GM18520 (cell line): ENCODE measurements around the gene MFSD6.

Experiments
- ATAC-seq: cut with Tn5 transposase; IDR thresholded peaks from one replicate; pipeline ENCODE4 v1.9.1; 2021; ENCODE audit not compliant: unreplicated experiment

The MFSD6 gene

GRCh38 chr2:190528521-190529001 is 120.4 kb downstream of the MFSD6 start:
- ATAC-seq, result no peak

DNA sequence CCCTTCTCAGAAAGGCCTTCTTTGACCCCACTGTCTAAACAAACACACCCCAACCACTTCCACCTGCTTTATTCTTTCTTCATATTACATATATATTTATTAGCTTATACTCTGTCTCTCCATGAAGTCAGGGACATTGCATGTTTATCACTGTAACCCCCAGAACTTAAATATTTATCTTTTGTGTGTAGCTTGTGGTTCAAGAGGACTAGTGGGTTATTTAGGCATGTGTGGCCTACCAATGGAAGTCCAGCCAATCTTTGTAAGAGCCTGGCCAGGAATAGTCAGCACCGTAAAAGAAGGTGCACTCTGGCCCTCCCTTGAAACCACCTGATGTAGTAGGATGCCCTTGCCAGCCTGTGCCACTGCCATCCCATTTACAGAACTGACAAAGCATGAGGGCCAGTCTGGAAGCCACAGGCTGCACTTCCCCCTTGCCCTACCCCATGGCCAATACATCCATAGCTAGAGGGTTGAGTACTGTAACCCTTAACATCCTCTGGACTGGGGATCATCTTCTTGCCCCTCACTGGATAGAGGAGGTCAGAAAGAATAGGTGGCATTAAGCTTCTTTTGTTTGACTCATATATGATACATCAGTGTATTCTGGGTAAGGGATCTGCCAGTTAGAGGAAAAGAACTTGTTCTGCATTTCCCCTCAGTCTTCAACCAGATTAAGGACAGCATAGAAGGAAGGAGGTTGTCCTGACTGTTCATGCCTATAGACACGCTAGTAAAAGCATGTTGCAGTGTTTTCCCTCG is 121.5 kb downstream of the MFSD6 start:
- no peak for ATAC-seq

DNA sequence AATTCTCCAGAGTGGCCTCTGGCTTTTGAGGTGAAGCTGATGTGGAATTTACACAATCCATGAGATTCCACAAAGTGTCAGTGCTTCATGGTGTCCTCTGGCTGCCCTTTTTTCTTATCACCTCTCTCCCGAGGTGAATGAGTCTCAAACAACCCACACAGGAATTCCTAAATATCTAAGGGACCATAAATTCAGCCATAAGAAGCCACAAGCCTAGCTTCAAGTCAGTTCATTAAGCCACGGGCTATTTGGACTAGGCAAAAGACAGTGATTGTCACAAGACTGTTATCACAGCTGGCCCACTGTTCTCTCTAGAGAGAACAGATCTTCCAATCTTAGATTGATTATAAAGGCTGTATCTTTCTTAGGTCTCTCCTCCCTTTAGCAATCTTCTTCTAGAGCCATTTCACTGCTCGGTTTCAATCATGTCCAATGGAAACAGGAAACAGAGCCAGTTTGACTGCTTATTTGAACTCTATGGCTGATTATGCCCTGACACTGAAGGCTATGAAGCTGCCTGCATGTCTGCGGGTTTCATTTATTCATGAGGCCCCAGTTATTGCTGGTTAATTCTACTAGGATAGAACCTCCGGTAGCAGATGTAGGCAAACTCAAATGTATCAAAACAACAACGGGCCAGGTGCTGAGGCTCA is 122.2 kb downstream of the MFSD6 start:
- ATAC-seq, result no peak

DNA sequence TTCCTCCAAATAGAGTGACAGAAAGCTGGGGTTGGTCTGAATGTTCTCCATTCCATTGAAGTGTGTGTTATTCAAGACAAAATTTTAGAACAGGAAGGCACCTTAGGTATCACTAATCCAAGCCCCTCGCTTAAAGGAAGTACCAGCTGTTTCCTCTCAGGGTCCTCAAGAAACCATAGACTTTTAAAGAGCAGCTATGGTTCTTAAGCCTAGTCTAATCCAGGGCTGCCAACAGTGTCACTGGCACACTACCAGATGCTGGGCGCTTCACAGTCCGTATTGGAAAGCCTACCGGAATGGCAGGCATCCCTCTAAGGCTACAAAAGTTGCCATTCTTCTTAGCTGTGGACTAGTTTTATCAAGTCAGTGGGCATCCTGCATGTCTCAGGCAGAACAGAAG is 124.4 kb downstream of the MFSD6 start:
- no peak for ATAC-seq

GRCh38 chr2:190533175-190533967 is 125.2 kb downstream of the MFSD6 start:
- ATAC-seq, result no peak

GRCh38 chr2:190533968-190534309 is 125.8 kb downstream of the MFSD6 start:
- peak; percentile 15 for ATAC-seq

DNA sequence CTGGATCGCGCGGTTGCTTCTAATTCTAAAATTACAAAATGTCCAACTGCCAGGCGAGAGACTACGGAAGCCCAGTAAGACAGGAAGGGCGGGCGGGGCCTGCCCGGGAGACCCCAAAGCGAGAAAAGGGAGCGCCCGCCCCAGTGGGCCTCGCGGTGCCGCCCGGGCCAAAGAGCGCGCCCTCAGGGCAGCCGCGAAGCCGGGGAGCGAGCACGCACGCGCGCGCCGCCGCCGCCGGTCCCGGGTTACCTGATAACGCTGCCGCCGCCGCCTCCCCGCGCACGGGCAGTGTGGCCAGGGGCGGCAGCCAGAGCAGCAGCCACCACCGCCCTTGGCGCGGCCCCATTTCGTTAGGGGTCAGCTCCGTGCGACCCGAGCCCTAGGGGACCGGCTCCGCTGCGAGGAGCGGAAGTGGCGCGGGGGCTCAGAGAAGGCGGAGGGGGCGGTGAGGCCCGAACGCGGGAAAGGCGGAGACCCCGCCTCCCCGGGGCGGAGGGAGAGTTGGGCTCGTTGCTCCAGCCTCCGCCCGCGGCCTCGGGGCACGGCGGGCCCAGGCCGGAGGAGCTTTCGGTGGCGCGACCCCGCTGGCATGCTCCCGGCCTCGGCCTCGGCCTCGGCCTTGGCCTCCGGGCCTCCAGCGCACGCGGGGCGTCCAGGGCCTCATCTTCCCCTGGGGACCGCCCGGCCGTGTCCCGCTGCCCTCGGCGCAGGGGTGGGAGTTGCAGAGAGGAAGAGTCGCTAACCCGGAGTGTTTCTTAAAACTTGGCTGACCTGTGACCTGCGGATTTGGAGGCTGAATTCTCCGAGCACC is 126.4 kb downstream of the MFSD6 start, which contains the start of gene NEMP2:
NEMP2 (minus strand) TSS at position 413 of the 811 bp plus-strand sequence; CDS start at position 346, 67 bp downstream.
- ATAC-seq, result peak; percentile 62

GRCh38 chr2:190535121-190535439 is 126.9 kb downstream of the MFSD6 start:
- ATAC-seq, result no peak

GRCh38 chr2:190535586-190535985 is 127.4 kb downstream of the MFSD6 start:
- ATAC-seq, result no peak

DNA sequence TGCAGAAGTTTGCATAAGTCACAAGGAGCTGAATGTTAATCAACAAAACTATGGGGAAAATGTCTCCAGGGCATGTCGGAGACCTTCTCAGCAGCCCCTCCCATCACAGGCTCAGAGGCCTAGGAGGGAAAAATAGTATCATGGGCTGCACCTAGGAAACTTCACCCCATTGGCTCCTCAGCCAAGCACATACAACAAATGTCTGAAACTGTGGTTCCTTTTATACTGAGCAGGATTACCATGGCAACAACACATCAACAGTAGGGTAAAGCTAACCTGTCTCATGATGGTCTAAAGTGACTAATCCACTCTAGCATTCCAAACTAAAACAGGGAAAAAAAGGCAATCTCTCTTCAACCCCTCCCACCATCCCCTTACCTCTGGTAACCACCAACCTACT is 129.6 kb downstream of the MFSD6 start:
- ATAC-seq, result no peak

DNA sequence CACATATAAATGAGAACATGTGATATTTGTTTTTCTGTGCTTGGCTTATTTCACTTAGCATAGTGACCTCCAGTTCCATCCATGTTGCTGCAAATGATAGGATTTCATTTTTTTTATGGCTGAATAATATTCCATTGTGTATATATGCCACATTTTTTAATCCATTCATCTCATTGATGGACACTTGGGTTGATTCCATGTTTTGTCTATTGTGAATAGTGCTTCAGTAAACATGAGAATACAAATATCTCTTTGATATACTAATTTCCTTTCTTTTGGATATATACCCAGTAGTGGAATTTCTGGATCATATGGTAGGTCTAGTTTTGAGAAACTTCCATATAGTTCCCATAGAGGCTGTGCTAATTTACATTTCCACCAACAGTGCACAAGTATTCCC is 130.0 kb downstream of the MFSD6 start:
- ATAC-seq, result no peak

GRCh38 chr2:190540048-190540447 is 131.9 kb downstream of the MFSD6 start:
- ATAC-seq, result no peak

GRCh38 chr2:190545093-190545492 is 136.9 kb downstream of the MFSD6 start:
- ATAC-seq, result no peak

DNA sequence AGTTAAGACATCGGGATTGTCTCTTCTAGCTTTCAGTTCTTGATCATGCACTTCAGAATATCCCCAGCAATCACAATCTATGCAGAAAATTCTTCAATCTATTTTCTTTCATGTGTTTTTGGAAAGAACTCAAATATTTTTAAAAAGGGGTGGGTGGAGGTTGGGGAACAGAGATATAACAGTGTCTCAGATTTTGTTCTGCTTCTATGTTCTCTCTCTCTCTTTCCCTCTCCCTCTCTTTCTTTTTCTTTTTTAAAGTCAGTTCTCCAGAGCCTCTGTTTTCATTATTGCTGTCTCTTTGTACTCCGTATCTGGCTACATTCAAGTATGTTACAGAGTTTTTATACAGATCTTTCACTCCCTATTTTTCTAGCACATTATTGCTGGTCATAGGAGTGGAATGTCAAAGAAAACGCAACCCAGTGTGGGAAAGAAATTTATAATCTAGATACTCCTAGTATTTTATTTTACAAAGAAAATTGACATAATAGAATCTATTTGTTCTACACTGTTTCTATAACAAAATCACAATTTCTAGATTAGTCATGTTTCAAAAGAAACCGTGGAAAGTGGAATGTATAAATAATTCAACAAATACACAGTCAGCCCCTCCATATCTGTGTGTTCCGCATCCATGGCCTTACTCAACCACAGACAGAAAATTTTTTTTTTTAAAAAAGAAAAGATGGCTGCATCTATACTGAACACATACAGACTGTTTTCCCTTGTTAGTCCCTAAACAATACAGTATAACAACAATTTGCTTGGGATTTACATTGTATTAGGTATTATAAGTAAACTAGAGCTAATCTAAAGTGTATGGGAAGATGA is 137.6 kb downstream of the MFSD6 start:
- no peak for ATAC-seq

DNA sequence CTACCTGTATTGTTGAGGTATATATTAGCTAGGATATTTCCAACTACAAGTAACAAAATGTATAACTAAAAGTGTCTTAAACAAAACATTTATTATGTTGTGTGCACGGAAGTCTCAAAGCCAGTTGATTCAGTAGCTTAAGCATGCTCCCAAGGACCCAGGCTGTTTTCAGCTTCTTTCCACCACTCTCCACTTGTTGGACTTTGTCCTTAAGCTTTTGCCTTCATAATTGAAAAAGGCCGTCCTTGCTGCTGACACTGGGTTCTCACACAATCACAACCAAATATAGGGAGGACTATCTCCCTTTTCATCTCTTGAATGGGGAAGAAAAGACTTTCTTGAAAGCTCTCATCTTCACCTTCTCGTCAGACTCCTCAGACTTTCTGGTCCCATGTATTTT is 138.6 kb downstream of the MFSD6 start:
- no peak for ATAC-seq

GRCh38 chr2:190547886-190548285 is 139.7 kb downstream of the MFSD6 start:
- ATAC-seq, result no peak

DNA sequence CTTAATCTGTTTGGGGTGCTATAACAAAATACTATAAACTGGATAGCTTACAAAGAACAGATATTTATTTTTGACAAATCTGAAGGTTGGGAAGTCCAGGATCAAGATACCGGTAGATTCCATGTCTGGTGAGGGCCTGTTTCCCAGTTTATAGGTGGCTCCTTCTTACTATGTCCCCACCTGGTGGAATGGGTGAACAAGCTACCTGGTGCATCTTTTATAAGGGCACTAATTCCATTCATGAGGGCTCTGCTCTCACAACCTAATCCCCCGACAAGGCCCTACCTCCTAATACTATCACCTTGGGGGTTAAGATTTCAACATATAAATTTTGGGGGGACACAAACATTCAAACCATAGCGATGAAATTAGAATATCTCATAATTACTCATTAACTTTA is 142.0 kb downstream of the MFSD6 start:
- no peak for ATAC-seq
